GM19463 (cell line): ENCODE data around the gene RNU7-1.

Experiments
- ATAC-seq: cut with Tn5 transposase; IDR thresholded peaks from one replicate; pipeline ENCODE4 v1.9.1; 2021; ENCODE audit warnings: mild to moderate bottlenecking, moderate library complexity; ENCODE audit not compliant: unreplicated experiment

RNU7-1 gene

GRCh38 chr12:6936636-6937480 is 6.8 kb upstream of the RNU7-1 start:
- no peak for ATAC-seq

- peak; percentile 92 for ATAC-seq
These were observed 5.9 kb upstream of the RNU7-1 start for GRCh38 chr12:6937481-6938352.

GRCh38 chr12:6938353-6939190 is 5.0 kb upstream of the RNU7-1 start:
- no peak for ATAC-seq

- ATAC-seq = no peak
These were observed 4.5 kb upstream of the RNU7-1 start for GRCh38 chr12:6939191-6939540.

GRCh38 chr12:6941267-6941666 is 2.3 kb upstream of the RNU7-1 start:
- ATAC-seq = no peak

GRCh38 chr12:6941782-6942181 is 1.8 kb upstream of the RNU7-1 start:
- no peak for ATAC-seq

- ATAC-seq = no peak
These were observed 1.3 kb upstream of the RNU7-1 start for GRCh38 chr12:6942331-6942665.

GRCh38 chr12:6943389-6943721 is 261 bp upstream of the RNU7-1 start:
- peak; percentile 31 for ATAC-seq

- peak; percentile 24 for ATAC-seq
These were observed 968 bp downstream of the RNU7-1 start for GRCh38 chr12:6944381-6945186.

- ATAC-seq = no peak
These were observed 2.0 kb downstream of the RNU7-1 start for GRCh38 chr12:6945613-6946012.

- ATAC-seq = peak; percentile 28
These were observed 2.7 kb downstream of the RNU7-1 start for GRCh38 chr12:6946033-6946919.

GRCh38 chr12:6946920-6947374 is 3.3 kb downstream of the RNU7-1 start:
- ATAC-seq = no peak

- no peak for ATAC-seq
These were observed 4.0 kb downstream of the RNU7-1 start for GRCh38 chr12:6947615-6948014.

GRCh38 chr12:6948873-6949594 is 5.4 kb downstream of the RNU7-1 start:
- no peak for ATAC-seq

GRCh38 chr12:6950401-6950801 is 6.8 kb downstream of the RNU7-1 start:
- ATAC-seq = no peak

- peak; percentile 31 for ATAC-seq
These were observed 7.4 kb downstream of the RNU7-1 start, which contains the start of gene PTPN6 for GRCh38 chr12:6950811-6951540. Gene PTPN6, plus strand, starts transcription at chr12:6951356. Its CDS starts 157 bp downstream, at chr12:6951513.

GRCh38 chr12:6951551-6952120 is 8.0 kb downstream of the RNU7-1 start:
- ATAC-seq = no peak
